CD8-positive, alpha-beta memory T cell (primary cell): ENCODE results near the gene TRIM62. TPM values are rescaled to one million over a fixed set of nuclear protein-coding genes. Genes with fewer than 3 reads are reported as not detected.

ENCODE experiments used
- CTCF ChIA-PET: fragments of 350-600 bp; sonication (Branson Sonifier 250); formaldehyde crosslinking; loops from one replicate; lab custom pipeline; 2021; ENCODE audit warnings: antibody characterized with exemption; lab: Charles Lee
- POLR2A ChIA-PET: fragments of 350-600 bp; sonication (Branson Sonifier 250); formaldehyde crosslinking; loops from one replicate; lab custom pipeline; 2021; ENCODE audit warnings: antibody characterized with exemption; lab: Charles Lee
- DNase-seq, 5 donors: peaks; one replicate each; pipeline versions ENCODE4 v3.0.0 to v3.0.0-alpha.2; 2020 to 2022; ENCODE audit warnings: mixed read lengths in 1 of 5
- H3K27ac ChIP-seq: one replicate; pipeline ENCODE4 v1.7.0; 2013; ENCODE audit warnings: low read depth, mild to moderate bottlenecking, low read length, moderate library complexity
- H3K27me3 ChIP-seq: 2 replicates; pipeline ENCODE4 v1.7.0; 2013; ENCODE audit warnings: low read length, mild to moderate bottlenecking; ENCODE audit not compliant: insufficient read depth, poor library complexity, severe bottlenecking
- H3K36me3 ChIP-seq: 2 replicates; pipeline ENCODE4 v1.7.0; 2013; ENCODE audit warnings: mild to moderate bottlenecking, low read length, moderate library complexity; ENCODE audit not compliant: insufficient read depth
- H3K4me1 ChIP-seq: 2 replicates; pipeline ENCODE4 v1.7.0; 2013; ENCODE audit warnings: mild to moderate bottlenecking, low read length, moderate library complexity; ENCODE audit not compliant: insufficient read depth
- H3K4me3 ChIP-seq: 2 replicates; pipeline ENCODE4 v1.7.0; 2013; ENCODE audit warnings: mild to moderate bottlenecking, low read length
- H3K9me3 ChIP-seq: 2 replicates; pipeline ENCODE4 v1.7.0; 2013; ENCODE audit warnings: mild to moderate bottlenecking, low read length
- H3K27ac Mint-ChIP-seq, 8 donors: one replicate each; pipeline ENCODE4 v1.8.0; 2020 to 2021; ENCODE audit warnings: mixed read lengths in 8 of 8, mild to moderate bottlenecking in 6 of 8, inconsistent platforms in 3 of 8, moderate library complexity in 3 of 8
- H3K27me3 Mint-ChIP-seq, 2 donors: one replicate each; pipeline ENCODE4 v1.8.0; 2020 to 2021; ENCODE audit warnings: mixed read lengths in 2 of 2, mild to moderate bottlenecking in 1 of 2, moderate library complexity in 1 of 2
- H3K36me3 Mint-ChIP-seq, 3 donors: one replicate each; pipeline ENCODE4 v1.8.0; 2020 to 2021; ENCODE audit warnings: mixed read lengths in 3 of 3, inconsistent platforms in 1 of 3, mild to moderate bottlenecking in 1 of 3
- H3K4me1 Mint-ChIP-seq, 3 donors: one replicate each; pipeline ENCODE4 v1.8.0; 2020 to 2021; ENCODE audit warnings: mixed read lengths in 3 of 3, inconsistent platforms in 1 of 3, mild to moderate bottlenecking in 1 of 3
- H3K4me3 Mint-ChIP-seq, 7 donors: one replicate each; pipeline ENCODE4 v1.8.0; 2020 to 2021; ENCODE audit warnings: mixed read lengths in 7 of 7, mild to moderate bottlenecking in 6 of 7, moderate library complexity in 4 of 7, inconsistent platforms in 2 of 7
- H3K9me3 Mint-ChIP-seq, 5 donors: one replicate each; pipeline ENCODE4 v1.8.0; 2020 to 2022; ENCODE audit warnings: mixed read lengths in 5 of 5, mild to moderate bottlenecking in 3 of 5, moderate library complexity in 2 of 5, inconsistent platforms in 1 of 5
- polyA plus RNA-seq: library from polyadenylated mRNA; unstranded; fragments of 300-500 nt; fragmentation: Illumina TruSeq; gene quantifications from one replicate; pipeline ENCODE4 v1.2.3, GENCODE V29; 2021
- total RNA-seq, 2 experiments: library from RNA; stranded (reverse); gene quantifications; one replicate each; pipeline ENCODE4 v1.2.3, GENCODE V29; 2021

The TRIM62 gene
- total and polyA plus RNA-seq, 3 experiments from 2014 or later = 5.0 to 7.0 (median 5.5) TPM

DNA sequence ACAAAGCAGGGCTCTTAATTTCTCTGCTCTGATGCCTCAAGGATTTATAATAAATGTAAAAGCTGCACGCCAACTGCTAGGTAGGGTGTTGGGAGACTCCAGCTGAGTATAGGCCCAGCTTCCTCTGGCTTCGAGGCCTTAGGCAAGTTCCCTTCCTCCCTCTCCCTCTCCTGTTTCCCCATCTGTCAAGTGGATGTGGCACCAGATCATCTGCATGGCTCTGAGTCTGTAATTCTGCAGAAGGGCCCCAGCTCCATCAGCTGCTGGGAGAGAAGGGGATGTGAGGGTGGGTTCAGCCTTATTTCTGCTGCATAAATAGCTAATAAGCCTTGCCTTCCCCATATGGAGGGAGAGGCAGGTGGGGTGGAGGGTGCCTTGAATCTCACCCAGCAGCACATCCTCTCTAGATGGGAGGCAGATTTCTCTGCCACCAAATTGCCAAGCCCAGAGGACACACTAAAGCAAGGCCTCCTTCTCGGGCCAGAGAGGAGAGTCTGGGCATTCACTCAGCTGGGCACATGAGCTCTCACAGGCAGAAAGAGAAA, 3.8 kb downstream of the TRIM62 start:
- Histone ChIP-seq H3K27me3 (no peaks in the 10 kb centered on the region), H3K4me1 (peaks cover 14% of the 10 kb centered on the region), H3K36me3 (no peaks in the 10 kb centered on the region), H3K4me3 (no peak overlapping the region), H3K27ac (no peak overlapping the region), H3K9me3 (no peaks in the 10 kb centered on the region)
- H3K4me1 Mint-ChIP-seq = peaks cover 36 to 45% (median 40%) of the 10 kb centered on the region in 3 donors
- no peaks in the 10 kb centered on the region for H3K9me3 Mint-ChIP-seq
- H3K27ac Mint-ChIP-seq = peak overlapping the region in 4 of 8 donors; percentile 25 to 72 (median 51)
- peak overlapping the region in 1 of 7 donors; percentile 82 for H3K4me3 Mint-ChIP-seq
- no peaks in the 10 kb centered on the region for H3K27me3 Mint-ChIP-seq
- peaks cover 0 to 28% (median 3%) of the 10 kb centered on the region in 3 donors for H3K36me3 Mint-ChIP-seq
- no peak for DNase-seq
- ChIA-PET CTCF (no interaction called here), POLR2A (no interaction called here)

- Histone ChIP-seq H3K4me3 (no peak overlapping the region), H3K9me3 (no peaks in the 10 kb centered on the region), H3K27me3 (no peaks in the 10 kb centered on the region), H3K36me3 (no peaks in the 10 kb centered on the region), H3K27ac (no peak overlapping the region), H3K4me1 (peaks cover 9% of the 10 kb centered on the region)
- peak overlapping the region in 1 of 7 donors; percentile 32 for H3K4me3 Mint-ChIP-seq
- H3K36me3 Mint-ChIP-seq = peaks cover 0 to 31% (median 8%) of the 10 kb centered on the region in 3 donors
- ChIA-PET POLR2A (no interaction called here), CTCF (no interaction called here)
- no peak overlapping the region for H3K27ac Mint-ChIP-seq
- DNase-seq = no peak
- H3K27me3 Mint-ChIP-seq = no peaks in the 10 kb centered on the region
- H3K4me1 Mint-ChIP-seq = peaks cover 37 to 45% (median 41%) of the 10 kb centered on the region in 3 donors
- no peaks in the 10 kb centered on the region for H3K9me3 Mint-ChIP-seq
Measured at GRCh38 chr1:33176887-33177286, 5.0 kb downstream of the TRIM62 start.

DNA sequence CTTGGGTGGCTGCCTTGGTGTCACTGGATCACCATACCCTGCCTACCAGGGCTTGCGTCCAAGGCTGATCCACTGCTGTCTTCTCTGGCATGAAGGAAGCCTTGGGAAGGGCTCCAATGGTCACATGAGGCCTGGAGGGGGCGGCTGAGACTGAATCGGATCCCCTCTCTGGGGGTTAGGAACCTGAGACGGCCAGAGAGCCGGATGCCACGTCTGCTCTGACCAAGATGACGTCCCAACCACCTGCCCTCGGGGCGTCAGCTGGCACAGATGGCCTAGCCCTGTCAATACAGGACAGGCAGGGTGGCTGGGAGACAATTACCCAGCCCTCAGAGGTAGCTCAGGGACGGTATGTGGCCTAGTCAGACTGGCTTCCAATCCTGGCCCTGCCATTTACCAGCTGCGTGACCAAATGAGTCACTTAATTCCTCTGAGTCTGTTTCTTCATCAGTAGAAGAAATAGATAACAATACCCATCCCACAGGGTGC, 5.4 kb downstream of the TRIM62 start:
- Mint-ChIP-seq H3K4me1 (peaks cover 38 to 47% (median 43%) of the 10 kb centered on the region in 3 donors), H3K4me3 (peak overlapping the region in 1 of 7 donors; percentile 32), H3K27ac (no peak overlapping the region), H3K36me3 (peaks cover 0 to 30% (median 8%) of the 10 kb centered on the region in 3 donors), H3K27me3 (no peaks in the 10 kb centered on the region), H3K9me3 (no peaks in the 10 kb centered on the region)
- H3K27me3 ChIP-seq = no peaks in the 10 kb centered on the region
- ChIA-PET CTCF (no interaction called here), POLR2A (no interaction called here)
- H3K9me3 ChIP-seq = no peaks in the 10 kb centered on the region
- peaks cover 9% of the 10 kb centered on the region for H3K4me1 ChIP-seq
- DNase-seq = no peak
- no peak overlapping the region for H3K4me3 ChIP-seq
- H3K27ac ChIP-seq = no peak overlapping the region
- no peaks in the 10 kb centered on the region for H3K36me3 ChIP-seq

GRCh38 chr1:33175865-33176264, 6.0 kb downstream of the TRIM62 start:
- Mint-ChIP-seq H3K27ac (no peak overlapping the region), H3K36me3 (peaks cover 0 to 34% (median 10%) of the 10 kb centered on the region in 3 donors), H3K4me3 (no peak overlapping the region), H3K4me1 (peaks cover 40 to 52% (median 46%) of the 10 kb centered on the region in 3 donors), H3K9me3 (no peaks in the 10 kb centered on the region), H3K27me3 (no peaks in the 10 kb centered on the region)
- ChIA-PET POLR2A (no interaction called here), CTCF (no interaction called here)
- H3K27ac ChIP-seq = no peak overlapping the region
- H3K27me3 ChIP-seq = no peaks in the 10 kb centered on the region
- DNase-seq = no peak
- no peaks in the 10 kb centered on the region for H3K9me3 ChIP-seq
- peaks cover 9% of the 10 kb centered on the region for H3K4me1 ChIP-seq
- no peaks in the 10 kb centered on the region for H3K36me3 ChIP-seq
- no peak overlapping the region for H3K4me3 ChIP-seq

DNA sequence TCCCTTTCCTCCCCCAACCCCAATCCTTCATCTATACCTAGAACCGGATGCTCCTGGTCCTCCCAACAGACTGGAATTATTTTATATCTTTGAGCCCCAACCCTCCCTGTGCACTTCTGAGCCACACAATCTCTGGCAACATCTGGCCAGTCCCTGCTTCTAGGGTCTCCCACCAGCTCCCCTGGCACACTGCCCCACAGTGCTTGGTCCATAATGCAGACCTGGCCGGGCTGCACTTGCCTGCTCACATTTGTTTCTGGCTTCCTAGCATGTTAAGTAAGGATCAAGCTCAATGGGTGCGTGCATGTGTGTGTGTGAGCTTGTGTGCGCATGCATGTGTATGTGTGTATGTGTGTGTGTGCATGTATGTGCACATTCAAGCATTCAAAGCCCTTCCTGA, 8.8 kb downstream of the TRIM62 start:
- Mint-ChIP-seq H3K4me3 (peak overlapping the region in 1 of 7 donors; percentile 48), H3K9me3 (no peaks in the 10 kb centered on the region), H3K4me1 (peaks cover 29 to 36% (median 30%) of the 10 kb centered on the region in 3 donors), H3K36me3 (peaks cover 3 to 51% (median 15%) of the 10 kb centered on the region in 3 donors), H3K27ac (peak overlapping the region in 2 of 8 donors; percentile 11 to 42), H3K27me3 (no peaks in the 10 kb centered on the region)
- Histone ChIP-seq H3K4me1 (no peaks in the 10 kb centered on the region), H3K4me3 (no peak overlapping the region), H3K36me3 (no peaks in the 10 kb centered on the region), H3K27me3 (no peaks in the 10 kb centered on the region), H3K27ac (no peak overlapping the region), H3K9me3 (no peaks in the 10 kb centered on the region)
- DNase-seq = no peak
- ChIA-PET POLR2A (no interaction called here), CTCF (no interaction called here)

DNA sequence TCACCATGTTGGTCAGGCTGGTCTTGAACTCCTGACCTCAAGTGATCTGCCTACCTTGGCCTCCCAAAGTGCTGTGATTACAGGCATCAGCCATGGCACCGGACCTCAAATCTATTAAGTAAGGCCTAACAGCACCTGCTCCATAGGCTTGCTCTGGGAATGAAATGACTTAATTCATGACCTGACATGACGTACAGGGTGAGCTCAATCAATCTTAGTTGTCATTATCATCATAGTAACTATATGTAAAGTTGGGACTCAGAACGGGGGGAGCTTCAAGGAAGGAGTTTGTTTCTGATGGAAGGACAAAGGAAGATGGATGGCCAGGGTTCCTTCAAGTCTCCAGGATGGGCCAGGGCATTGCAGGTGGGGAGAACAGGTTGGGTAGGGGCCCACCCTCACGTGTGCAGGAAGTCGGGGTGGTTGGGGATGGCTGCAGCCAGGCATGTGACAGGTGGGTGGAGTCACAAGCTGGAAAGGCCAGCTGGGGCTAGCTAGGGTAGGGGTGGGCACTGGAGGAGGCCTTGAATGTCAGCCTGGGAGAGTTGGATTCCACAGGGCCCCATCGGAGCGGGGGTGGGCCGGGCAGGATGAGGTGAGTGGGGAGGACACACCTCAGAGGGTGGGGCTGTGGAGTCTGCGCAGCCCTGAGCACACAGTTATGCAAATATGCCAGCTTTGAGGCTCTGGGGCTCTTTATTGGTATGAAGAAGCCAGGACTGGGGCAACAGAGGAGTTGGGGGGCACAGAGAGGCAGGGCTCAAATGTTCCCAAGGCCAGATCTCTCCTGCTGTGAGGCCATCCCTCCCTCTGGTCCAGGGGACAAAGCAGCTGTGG, 9.6 kb downstream of the TRIM62 start:
- ChIA-PET CTCF (interaction anchor here (1.3 kb wide), 1 partner anchor 45 kb away, joined by 5 read pairs; no protein-coding TSS in a partner anchor), POLR2A (no interaction called here)
- Histone ChIP-seq H3K27me3 (no peaks in the 10 kb centered on the region), H3K36me3 (no peaks in the 10 kb centered on the region), H3K9me3 (no peaks in the 10 kb centered on the region), H3K4me1 (no peaks in the 10 kb centered on the region), H3K27ac (no peak overlapping the region), H3K4me3 (no peak overlapping the region)
- Mint-ChIP-seq H3K27ac (peak overlapping the region in 1 of 8 donors; percentile 11), H3K27me3 (no peaks in the 10 kb centered on the region), H3K4me3 (peak overlapping the region in 1 of 7 donors; percentile 37), H3K9me3 (no peaks in the 10 kb centered on the region), H3K36me3 (peaks cover 9 to 55% (median 20%) of the 10 kb centered on the region in 3 donors), H3K4me1 (peaks cover 27 to 32% (median 27%) of the 10 kb centered on the region in 3 donors)
- DNase-seq = no peak

DNA sequence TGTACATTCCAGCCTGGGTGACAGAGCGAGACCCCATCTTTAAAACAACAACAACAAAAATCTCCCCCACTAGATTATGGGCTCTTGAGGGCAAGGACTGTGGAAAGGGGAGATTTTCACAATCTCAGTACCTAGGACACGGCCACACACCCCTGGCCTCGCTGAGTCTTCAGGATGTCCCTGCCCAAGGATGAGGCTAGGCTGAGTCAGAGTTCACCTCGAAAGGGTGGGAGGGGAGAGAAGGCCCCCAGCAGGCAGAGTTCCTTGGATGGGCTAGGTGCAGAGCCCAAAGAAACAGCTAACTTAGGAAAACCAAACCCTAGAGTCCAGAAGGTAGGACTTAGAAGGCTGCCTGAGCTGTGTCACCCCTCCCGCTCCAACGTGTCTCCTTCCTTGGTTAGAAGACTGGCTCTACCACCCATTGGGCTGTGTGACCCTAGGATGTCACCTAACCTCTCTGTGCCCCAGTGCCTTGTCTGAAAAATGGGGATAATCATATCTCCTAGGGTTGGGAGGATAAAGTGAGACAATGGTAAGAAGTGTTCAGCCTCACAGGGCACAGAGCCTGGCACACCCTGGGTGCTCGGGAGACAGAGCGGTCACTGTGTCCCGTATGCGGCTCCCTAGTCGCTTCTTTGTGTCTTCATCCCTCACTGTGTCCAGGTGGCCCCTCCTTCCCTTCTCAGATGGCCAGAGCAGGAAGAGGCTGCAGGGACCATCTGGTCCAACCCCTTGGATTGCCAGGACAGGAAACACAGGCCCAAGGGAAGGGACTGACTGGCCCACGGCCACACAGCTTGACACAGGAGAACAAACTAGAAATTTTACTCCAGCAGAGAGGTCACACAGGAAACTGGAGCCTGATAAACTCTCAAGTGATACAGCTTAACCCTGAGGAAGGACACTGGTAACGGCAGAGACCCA, 11.2 kb downstream of the TRIM62 start:
- peak overlapping the region in 1 of 8 donors; percentile 78 for H3K27ac Mint-ChIP-seq
- Histone ChIP-seq H3K4me3 (no peak overlapping the region), H3K36me3 (no peaks in the 10 kb centered on the region), H3K9me3 (no peaks in the 10 kb centered on the region), H3K4me1 (no peaks in the 10 kb centered on the region), H3K27ac (no peak overlapping the region), H3K27me3 (no peaks in the 10 kb centered on the region)
- ChIA-PET CTCF (no interaction called here), POLR2A (no interaction called here)
- no peak for DNase-seq
- H3K4me1 Mint-ChIP-seq = peaks cover 26 to 28% (median 27%) of the 10 kb centered on the region in 3 donors
- peaks cover 14 to 60% (median 19%) of the 10 kb centered on the region in 3 donors for H3K36me3 Mint-ChIP-seq
- H3K4me3 Mint-ChIP-seq = no peak overlapping the region
- no peaks in the 10 kb centered on the region for H3K9me3 Mint-ChIP-seq
- H3K27me3 Mint-ChIP-seq = peaks cover 0 to 1% of the 10 kb centered on the region in 2 donors
